Neural progenitor cell (in vitro differentiated cells): ENCODE data around the gene LINGO4.

Experiments used
- EZH2 ChIP-seq: fragments of 200-600 bp; sonication (generic); IDR thresholded peaks from 2 replicates; pipeline ENCODE4 v1.6.1; 2017; ENCODE audit warnings: antibody characterized with exemption, mild to moderate bottlenecking, moderate library complexity
- EZH2phosphoT487 ChIP-seq: fragments of 200-600 bp; sonication (generic); IDR thresholded peaks from 2 replicates; pipeline ENCODE4 v1.6.1; 2017; ENCODE audit warnings: antibody characterized with exemption
- TF ChIP-seq, protein P1 (sequence below): fragments of 200-600 bp; sonication (generic); IDR thresholded peaks from 2 replicates; pipeline ENCODE4 v1.5.1; 2017; ENCODE audit warnings: antibody characterized with exemption, mild to moderate bottlenecking

DNA sequence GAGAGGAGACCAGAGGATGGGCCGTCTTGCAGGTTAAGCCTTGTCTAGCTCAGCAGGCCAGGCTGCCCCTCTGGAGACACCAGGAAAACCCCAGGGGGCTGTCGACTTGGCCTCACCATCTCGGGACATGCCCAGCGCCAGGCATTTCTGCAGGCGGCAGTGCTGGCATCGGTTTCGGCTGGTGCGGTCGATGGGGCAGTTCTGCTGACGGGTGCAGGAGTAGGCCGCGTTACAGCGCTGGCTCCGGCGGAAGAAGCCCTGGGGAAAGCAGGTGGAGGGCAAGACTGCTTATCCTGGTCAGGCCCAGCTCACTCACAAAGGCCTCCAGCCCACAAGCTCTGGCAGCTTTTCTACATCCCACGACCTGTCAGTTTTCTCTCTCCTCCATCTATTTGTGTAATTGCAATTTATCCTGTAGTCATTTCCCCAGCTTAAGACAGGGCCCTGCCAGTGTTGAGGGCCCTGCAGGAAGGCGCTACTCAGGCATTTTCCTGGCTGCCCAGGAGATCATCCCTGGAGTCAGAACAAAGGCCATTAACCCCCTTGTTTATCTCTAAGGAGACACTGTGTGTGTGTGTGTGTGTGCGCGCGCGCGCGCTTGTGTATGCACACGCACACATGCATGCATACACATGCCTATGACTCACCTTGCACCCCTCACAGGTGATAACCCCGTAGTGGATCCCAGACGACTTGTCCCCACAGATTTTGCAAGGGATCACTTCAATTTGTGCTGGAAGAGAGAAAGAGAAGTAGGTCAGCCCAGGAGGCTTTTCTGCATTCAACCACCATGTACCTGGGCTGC is 11.5 kb upstream of the LINGO4 start:
- TF ChIP-seq, protein P1, sequence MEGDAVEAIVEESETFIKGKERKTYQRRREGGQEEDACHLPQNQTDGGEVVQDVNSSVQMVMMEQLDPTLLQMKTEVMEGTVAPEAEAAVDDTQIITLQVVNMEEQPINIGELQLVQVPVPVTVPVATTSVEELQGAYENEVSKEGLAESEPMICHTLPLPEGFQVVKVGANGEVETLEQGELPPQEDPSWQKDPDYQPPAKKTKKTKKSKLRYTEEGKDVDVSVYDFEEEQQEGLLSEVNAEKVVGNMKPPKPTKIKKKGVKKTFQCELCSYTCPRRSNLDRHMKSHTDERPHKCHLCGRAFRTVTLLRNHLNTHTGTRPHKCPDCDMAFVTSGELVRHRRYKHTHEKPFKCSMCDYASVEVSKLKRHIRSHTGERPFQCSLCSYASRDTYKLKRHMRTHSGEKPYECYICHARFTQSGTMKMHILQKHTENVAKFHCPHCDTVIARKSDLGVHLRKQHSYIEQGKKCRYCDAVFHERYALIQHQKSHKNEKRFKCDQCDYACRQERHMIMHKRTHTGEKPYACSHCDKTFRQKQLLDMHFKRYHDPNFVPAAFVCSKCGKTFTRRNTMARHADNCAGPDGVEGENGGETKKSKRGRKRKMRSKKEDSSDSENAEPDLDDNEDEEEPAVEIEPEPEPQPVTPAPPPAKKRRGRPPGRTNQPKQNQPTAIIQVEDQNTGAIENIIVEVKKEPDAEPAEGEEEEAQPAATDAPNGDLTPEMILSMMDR, result no peak
- TF ChIP-seq EZH2 (no peak), EZH2phosphoT487 (no peak)
